K562 (cell line): ENCODE measurements around the gene BCL7C. TPM values are rescaled to one million over a fixed set of nuclear protein-coding genes. Genes with fewer than 3 reads are reported as not detected.

Experiments
- CGGBP1 ChIP-seq: fragments of 250-450 bp; sonication (Bioruptor Pico); IDR thresholded peaks from 2 replicates; pipeline ENCODE4 v1.9.0; 2021; ENCODE audit warnings: mild to moderate bottlenecking
- FOSL1 ChIP-seq: fragments of 200-800 bp; sonication (Bioruptor generic); conservative IDR thresholded peaks from 2 replicates; pipeline ENCODE4 v1.6.1; 2016; ENCODE audit warnings: missing genetic modification characterization, missing compliant biosample characterization
- GTF2F1 ChIP-seq: IDR thresholded peaks from 2 replicates; pipeline ENCODE4 v1.6.1; 2011; ENCODE audit warnings: low read depth, low read length, improper control_type of control experiment
- HDGF ChIP-seq: fragments of 450-650 bp; IDR thresholded peaks from 2 replicates; pipeline ENCODE4 v1.6.1; 2016
- HMGN3 ChIP-seq: IDR thresholded peaks from 2 replicates; pipeline ENCODE4 v1.6.1; 2011; ENCODE audit warnings: borderline replicate concordance, low read depth, mild to moderate bottlenecking, mixed read lengths, low read length; ENCODE audit not compliant: insufficient read length; ENCODE audit errors: extremely low read depth
- JUNB ChIP-seq: fragments of 450-650 bp; formaldehyde crosslinking; conservative IDR thresholded peaks from 2 replicates; pipeline ENCODE4 v1.4.0; 2020; ENCODE audit warnings: mild to moderate bottlenecking
- L3MBTL2 ChIP-seq: fragments of 450-650 bp; IDR thresholded peaks from 2 replicates; pipeline ENCODE4 v1.6.1; 2016; ENCODE audit warnings: mild to moderate bottlenecking, moderate library complexity
- NFE2L1 ChIP-seq: fragments of 450-650 bp; IDR thresholded peaks from 2 replicates; pipeline ENCODE4 v1.6.1; 2016; ENCODE audit warnings: missing genetic modification characterization, low read depth, mild to moderate bottlenecking, missing compliant biosample characterization, moderate library complexity, borderline replicate concordance
- RBM22 ChIP-seq: fragments of 200-400 bp; formaldehyde crosslinking; IDR thresholded peaks from 2 replicates; pipeline ENCODE4 v1.6.1; 2018; ENCODE audit warnings: low read length, low read depth; ENCODE audit not compliant: poor library complexity, severe bottlenecking
- SMARCA4 ChIP-seq: fragments of 450-650 bp; IDR thresholded peaks from 2 replicates; pipeline ENCODE4 v1.6.1; 2016
- SNIP1 ChIP-seq: fragments of 450-650 bp; IDR thresholded peaks from 2 replicates; pipeline ENCODE4 v1.7.1; 2017; ENCODE audit warnings: low read depth, mild to moderate bottlenecking
- SRSF9 ChIP-seq: fragments of 200-400 bp; formaldehyde crosslinking; IDR thresholded peaks from 2 replicates; pipeline ENCODE4 v1.6.1; 2017; ENCODE audit warnings: low read depth, low read length, borderline replicate concordance
- TCF3 ChIP-seq: sonication (generic); formaldehyde crosslinking; IDR thresholded peaks from 2 replicates; pipeline ENCODE4 v1.4.0; 2020; ENCODE audit warnings: mild to moderate bottlenecking, missing genetic modification reagents
- ZBTB9 ChIP-seq: fragments of 450-650 bp; formaldehyde crosslinking; IDR thresholded peaks from 2 replicates; pipeline ENCODE4 v1.4.0; 2020; ENCODE audit warnings: mild to moderate bottlenecking, moderate library complexity
- ZNF124 ChIP-seq: sonication (generic); formaldehyde crosslinking; IDR thresholded peaks from 2 replicates; pipeline ENCODE4 v1.8.1; 2022; ENCODE audit warnings: missing genetic modification reagents
- ZNF584 ChIP-seq: fragments of 200-800 bp; sonication (Bioruptor generic); IDR thresholded peaks from 2 replicates; pipeline ENCODE4 v1.6.1; 2016; ENCODE audit warnings: low read depth, mild to moderate bottlenecking, missing genetic modification characterization, missing compliant biosample characterization
- polyA plus RNA-seq, 8 experiments: library from polyadenylated mRNA; depleted of rRNA in 4 of 8; stranded (reverse) in 5 of 8; unstranded in 3 of 8; fragments of >200 nt; fragmentation: Nextera tagmentation in 2 of 8; fragmentation: Illumina TruSeq in 1 of 8; extraction: Ambion mirVana in 2 of 8; extraction: Trizol in 1 of 8; gene quantifications; 2 replicates each; pipeline versions ENCODE4 v1.2.1 to v1.2.3, GENCODE V29; 2011 to 2014; ENCODE audit warnings: inconsistent platforms in 1 of 8, missing spikeins in 1 of 8
- total RNA-seq, 7 experiments: library from RNA; depleted of rRNA in 6 of 7; stranded (reverse); fragments of >200 nt in 6 of 7; fragmentation: Illumina TruSeq in 2 of 7; extraction: Trizol in 2 of 7; gene quantifications; 2 replicates each; pipeline versions ENCODE4 v1.2.1 to v1.2.3, GENCODE V29; 2011 to 2021; ENCODE audit warnings: low replicate concordance in 1 of 7
- TF ChIP-seq, protein P1 (sequence below): fragments of 250-450 bp; sonication (Bioruptor Pico); IDR thresholded peaks from 2 replicates; pipeline ENCODE4 v1.4.0; 2020; ENCODE audit warnings: mild to moderate bottlenecking, moderate library complexity, borderline replicate concordance
- TF ChIP-seq, protein P2 (sequence below): fragments of 250-450 bp; sonication (Bioruptor Pico); IDR thresholded peaks from 2 replicates; pipeline ENCODE4 v1.8.0; 2021; ENCODE audit warnings: moderate library complexity, mild to moderate bottlenecking, inconsistent platforms
- TF ChIP-seq, protein P3 (sequence below), 3 experiments: fragments of 200-800 bp in 1 of 3; sonication (Bioruptor generic) in 1 of 3; sonication (generic) in 1 of 3; formaldehyde crosslinking in 1 of 3; IDR thresholded peaks; 2 replicates each; pipeline versions ENCODE4 v1.6.1 to v1.8.0; 2016 to 2022; ENCODE audit warnings: mild to moderate bottlenecking in 2 of 3, missing compliant biosample characterization in 2 of 3, missing genetic modification characterization in 2 of 3, missing genetic modification reagents in 1 of 3

Gene BCL7C
- total and polyA plus RNA-seq, 9 of the 15 experiments (the other 6 are each of a cell fraction or from before 2014, with no cell fraction given), result 1.7 to 85.8 (median 19.6) TPM

DNA sequence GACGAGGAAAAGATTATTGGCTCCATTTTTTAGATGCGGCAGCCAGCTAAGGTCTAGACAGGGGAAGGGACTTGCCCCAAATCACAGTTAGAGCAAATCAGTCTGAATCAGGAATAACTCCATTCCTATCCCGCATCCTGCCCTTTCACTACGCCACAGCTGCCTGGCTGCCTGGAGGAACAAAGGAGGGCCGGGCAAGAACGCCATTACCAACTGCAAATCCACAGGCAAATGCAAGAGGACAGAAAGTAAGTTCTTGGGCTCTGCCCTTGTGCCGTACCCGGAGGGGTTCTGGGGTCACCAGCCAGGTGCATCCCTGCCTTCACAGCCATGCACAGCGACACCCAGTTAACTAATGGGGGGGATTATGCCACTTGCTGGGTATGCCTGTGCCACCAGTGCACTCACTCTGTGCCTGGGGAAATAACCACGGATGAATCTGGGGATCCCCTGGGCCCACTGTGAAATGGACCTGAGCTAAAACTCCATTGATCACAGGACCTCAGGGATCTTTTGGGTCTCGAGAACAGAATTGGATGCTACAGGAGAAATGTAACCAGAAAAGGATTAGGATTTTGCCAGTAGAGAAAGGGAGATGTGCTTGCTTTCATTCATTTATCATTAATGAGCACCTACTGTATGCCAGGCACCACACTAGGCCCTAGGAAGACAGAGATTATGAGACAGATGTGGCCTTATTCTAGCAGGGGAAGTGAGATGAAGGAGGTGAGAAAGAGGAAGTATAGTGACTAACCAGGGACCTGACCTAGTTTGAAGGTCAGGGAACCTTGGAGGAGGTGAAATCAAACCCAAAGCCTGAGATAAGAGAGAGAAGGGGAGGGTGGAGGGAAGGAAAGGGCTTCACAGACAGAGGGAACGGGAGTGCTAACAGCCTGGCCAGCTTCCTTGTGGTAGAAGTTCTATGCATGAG, 17.7 kb downstream of the BCL7C start (continued):
- TF ChIP-seq, protein P1, sequence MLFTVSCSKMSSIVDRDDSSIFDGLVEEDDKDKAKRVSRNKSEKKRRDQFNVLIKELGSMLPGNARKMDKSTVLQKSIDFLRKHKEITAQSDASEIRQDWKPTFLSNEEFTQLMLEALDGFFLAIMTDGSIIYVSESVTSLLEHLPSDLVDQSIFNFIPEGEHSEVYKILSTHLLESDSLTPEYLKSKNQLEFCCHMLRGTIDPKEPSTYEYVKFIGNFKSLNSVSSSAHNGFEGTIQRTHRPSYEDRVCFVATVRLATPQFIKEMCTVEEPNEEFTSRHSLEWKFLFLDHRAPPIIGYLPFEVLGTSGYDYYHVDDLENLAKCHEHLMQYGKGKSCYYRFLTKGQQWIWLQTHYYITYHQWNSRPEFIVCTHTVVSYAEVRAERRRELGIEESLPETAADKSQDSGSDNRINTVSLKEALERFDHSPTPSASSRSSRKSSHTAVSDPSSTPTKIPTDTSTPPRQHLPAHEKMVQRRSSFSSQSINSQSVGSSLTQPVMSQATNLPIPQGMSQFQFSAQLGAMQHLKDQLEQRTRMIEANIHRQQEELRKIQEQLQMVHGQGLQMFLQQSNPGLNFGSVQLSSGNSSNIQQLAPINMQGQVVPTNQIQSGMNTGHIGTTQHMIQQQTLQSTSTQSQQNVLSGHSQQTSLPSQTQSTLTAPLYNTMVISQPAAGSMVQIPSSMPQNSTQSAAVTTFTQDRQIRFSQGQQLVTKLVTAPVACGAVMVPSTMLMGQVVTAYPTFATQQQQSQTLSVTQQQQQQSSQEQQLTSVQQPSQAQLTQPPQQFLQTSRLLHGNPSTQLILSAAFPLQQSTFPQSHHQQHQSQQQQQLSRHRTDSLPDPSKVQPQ (CRISPR knock-in tag), result no peak
- TF ChIP-seq, protein P2, sequence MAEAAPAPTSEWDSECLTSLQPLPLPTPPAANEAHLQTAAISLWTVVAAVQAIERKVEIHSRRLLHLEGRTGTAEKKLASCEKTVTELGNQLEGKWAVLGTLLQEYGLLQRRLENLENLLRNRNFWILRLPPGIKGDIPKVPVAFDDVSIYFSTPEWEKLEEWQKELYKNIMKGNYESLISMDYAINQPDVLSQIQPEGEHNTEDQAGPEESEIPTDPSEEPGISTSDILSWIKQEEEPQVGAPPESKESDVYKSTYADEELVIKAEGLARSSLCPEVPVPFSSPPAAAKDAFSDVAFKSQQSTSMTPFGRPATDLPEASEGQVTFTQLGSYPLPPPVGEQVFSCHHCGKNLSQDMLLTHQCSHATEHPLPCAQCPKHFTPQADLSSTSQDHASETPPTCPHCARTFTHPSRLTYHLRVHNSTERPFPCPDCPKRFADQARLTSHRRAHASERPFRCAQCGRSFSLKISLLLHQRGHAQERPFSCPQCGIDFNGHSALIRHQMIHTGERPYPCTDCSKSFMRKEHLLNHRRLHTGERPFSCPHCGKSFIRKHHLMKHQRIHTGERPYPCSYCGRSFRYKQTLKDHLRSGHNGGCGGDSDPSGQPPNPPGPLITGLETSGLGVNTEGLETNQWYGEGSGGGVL (CRISPR knock-in tag), result no peak
- no peak for TF ChIP-seq ZNF124 (CRISPR knock-in tag)
- TF ChIP-seq ZNF584, result no peak
- no peak for TF ChIP-seq GTF2F1
- no peak for TF ChIP-seq HDGF
- peak; percentile 82 for TF ChIP-seq FOSL1 (tag)
- no peak for TF ChIP-seq ZBTB9
- TF ChIP-seq SNIP1, result no peak
- TF ChIP-seq HMGN3, result no peak
- TF ChIP-seq SMARCA4, result peak; percentile 82
- no peak for TF ChIP-seq RBM22
- TF ChIP-seq JUNB, result no peak
- no peak for TF ChIP-seq CGGBP1
- peak; percentile 27 for TF ChIP-seq TCF3
- TF ChIP-seq L3MBTL2, result no peak; the same call in 1 of the 2 replicates
- no peak for TF ChIP-seq NFE2L1
- TF ChIP-seq, protein P3, sequence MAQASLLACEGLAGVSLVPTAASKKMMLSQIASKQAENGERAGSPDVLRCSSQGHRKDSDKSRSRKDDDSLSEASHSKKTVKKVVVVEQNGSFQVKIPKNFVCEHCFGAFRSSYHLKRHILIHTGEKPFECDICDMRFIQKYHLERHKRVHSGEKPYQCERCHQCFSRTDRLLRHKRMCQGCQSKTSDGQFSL (CRISPR knock-in tag; IDR thresholded peaks at IDR 0.05), result peak; percentile 82; the same call in 1 of the 2 replicates
- TF ChIP-seq, protein P3 (tag; IDR thresholded peaks at IDR 0.05), result no peak
- TF ChIP-seq SRSF9, result no peak
